Glomerular visceral epithelial cell (primary cell): ENCODE measurements around the gene BCAS3.
"Not testable (repeated sequence)": the region's sequence is repeated elsewhere in the genome, so short reads cannot be mapped to it uniquely, and the experiment has no call there.

Experiments used
- DNase-seq: peaks from one replicate; pipeline ENCODE4 v3.0.0-alpha.2; 2016; ENCODE audit errors: extremely low spot score

Gene BCAS3

GRCh38 chr17:61127960-61128359, 450.3 kb downstream of the BCAS3 start:
- no peak for DNase-seq

DNA sequence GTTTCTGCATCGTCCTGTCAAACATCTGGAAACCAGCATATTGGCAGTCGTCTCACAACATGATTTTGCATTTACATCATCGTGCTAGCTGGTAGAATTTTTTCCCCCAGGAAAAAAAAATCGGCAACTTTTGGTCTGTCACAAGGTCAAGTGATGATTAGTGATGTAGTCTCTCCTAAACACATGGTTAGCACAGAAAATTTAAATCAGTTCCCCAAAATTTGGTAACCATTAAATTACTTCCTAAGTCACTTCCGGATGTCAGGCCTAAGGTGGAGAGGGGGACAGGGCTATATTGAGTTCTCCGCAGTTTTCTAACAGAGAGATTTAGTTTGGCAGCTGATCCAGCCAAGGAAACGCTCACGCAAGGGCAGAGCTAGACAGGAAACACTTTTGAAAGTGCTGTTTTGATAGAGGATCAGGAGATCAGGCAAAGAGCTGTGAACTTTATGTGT, 451.0 kb downstream of the BCAS3 start:
- DNase-seq = no peak

DNA sequence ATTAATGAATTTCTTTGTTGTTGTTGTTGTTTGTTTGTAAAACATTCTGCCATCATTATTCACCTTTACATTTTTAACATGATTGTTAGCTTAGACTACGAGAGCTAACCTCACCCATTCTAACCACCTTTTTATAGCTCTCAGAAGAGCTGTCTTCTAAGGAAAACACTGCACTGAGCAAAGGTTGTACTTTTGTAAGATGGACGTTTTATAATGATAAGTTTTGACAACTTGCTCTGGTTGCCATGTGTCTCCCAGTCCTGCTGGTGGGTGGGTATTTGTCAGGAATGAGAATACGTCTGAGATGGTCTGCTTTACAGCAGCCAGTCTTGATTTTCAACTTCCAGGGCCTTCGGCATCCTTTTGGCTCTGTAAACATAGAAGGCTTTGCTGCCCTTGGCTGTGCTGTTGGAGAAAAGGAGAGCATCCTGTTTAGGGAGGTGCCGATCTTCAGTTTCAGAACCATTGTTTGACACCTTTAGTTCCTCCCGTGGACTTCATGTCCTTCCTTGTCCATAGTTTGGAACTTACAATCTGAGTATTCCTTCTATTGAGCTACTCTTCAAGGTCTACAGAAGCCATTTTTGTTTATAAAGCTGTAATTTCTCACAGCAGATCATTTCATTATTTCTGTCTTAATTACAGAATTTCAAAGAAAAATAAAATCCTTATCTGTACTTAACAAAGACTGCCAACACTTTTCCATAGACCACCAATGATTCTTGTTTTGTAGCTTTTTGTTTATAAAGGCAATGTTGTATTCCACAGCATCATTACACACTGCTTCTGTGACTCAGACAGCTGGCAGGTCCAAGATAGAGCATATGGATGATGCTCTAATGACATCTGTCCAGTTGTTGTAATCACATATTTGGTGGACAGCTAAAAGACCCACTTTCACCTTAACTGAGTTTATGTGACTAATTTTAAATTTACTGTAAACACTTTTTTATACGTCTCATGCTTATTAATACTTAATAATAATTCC, 451.9 kb downstream of the BCAS3 start:
- no peak for DNase-seq

DNA sequence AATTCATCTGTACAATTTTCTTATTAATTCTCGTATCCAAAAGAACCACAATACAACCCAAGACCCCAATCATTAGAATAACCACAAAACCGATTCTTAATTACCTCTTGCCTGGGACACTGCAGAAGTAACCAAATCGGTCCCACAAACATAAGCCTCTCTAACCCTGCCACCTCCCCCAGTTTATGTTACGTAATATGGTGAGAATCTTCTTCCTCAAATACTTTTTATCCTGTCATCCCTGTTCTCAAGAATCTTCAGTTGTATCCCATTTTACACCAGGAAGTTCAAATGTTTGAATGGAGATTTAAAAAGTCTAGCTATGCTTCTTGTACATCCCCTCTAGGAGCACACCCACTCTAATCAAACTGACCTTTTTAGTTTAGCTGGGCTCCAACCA, 452.7 kb downstream of the BCAS3 start:
- DNase-seq = no peak

GRCh38 chr17:61131585-61131984, 453.9 kb downstream of the BCAS3 start:
- DNase-seq = no peak

DNA sequence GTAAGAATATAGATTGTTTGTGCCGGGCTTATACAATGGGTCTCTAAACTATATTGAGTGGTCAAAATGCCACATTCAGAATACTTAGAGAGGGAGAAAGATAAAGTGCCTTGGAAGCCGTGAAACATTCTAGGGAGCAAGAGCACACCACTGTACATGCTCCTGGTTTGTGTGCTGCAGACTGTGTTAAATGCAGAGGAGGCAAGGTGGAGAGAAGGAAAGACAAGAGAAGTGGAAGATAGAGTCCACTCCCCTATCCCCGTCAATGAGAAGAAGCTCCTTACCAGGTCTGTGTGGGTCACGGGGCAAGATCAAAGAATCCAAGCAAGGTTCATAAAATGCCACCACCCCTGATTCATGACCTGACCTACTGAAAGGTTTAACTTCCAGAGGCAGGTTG, 454.9 kb downstream of the BCAS3 start:
- DNase-seq = no peak

- no peak for DNase-seq
Measured at GRCh38 chr17:61133853-61134252, 456.2 kb downstream of the BCAS3 start.

DNA sequence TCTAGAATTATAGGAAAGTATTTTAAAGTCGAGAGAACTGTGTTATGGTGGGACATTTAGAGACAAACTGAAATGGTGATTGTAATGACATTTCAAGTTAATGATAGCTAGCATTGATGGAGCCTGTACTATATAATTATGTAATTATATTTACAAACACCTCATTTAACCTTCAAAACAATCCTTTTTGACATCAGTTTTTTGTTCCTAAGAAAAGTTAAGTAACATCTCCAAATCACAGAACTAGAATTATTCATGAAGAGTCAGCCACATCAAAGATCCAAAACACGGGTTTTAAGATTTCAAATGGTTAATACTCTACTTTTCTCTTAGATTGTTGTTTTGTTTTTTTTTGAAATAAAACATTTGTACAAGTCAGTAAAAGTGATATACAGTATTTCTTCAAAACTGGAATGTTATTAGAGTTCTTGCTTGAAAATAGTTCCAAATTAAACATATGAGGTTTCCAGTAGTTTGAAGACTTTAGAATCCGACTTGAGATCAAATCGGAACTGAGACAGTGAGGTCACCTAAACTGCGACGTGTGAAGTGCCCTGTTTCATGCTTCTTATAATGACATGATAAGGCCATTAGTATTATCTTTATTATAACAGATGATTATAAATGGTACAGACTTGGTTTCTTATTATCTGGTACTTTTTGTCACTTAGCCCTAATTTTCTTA, 457.0 kb downstream of the BCAS3 start:
- no peak for DNase-seq

GRCh38 chr17:61135782-61136181, 458.1 kb downstream of the BCAS3 start:
- DNase-seq = no peak

- DNase-seq = no peak
Measured at GRCh38 chr17:61136296-61136695, 458.6 kb downstream of the BCAS3 start.

GRCh38 chr17:61139219-61139618, 461.6 kb downstream of the BCAS3 start:
- peak; percentile 61 for DNase-seq

DNA sequence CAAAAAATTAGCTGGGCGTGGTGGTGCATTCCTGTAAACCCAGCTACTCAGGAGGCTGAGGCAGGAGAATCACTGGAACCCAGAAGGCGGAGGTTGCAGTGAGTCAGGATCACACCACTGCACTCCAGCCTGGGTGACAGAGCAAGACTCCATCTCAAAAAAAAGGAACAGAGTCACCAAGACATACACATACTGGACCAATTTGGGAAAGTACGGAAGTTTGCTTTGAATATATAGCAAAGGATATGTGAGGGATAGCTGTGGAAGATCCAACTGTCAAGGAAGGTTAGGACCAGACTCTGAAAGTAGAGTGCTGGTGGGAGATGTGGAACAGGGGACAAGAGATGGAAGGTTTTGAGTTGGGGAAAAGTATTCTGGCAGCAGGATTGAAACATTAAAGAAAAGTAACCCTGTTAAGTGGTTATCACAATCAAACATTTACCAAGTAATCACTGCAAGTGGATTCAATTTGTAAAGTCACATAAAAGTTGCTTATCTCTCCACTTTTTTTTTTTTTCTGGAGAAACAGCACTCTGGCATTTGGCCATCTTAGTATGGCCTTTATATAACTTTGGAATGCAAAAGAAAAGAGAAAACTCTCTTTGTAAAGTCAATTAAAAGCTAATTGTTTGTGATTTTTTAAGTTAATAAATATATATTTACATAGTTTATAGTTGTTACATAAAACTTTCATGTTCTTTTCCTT, 462.6 kb downstream of the BCAS3 start:
- DNase-seq = no peak

GRCh38 chr17:61143026-61143425, 465.4 kb downstream of the BCAS3 start:
- no peak for DNase-seq

- no peak for DNase-seq
Measured at GRCh38 chr17:61144137-61144536, 466.5 kb downstream of the BCAS3 start.

DNA sequence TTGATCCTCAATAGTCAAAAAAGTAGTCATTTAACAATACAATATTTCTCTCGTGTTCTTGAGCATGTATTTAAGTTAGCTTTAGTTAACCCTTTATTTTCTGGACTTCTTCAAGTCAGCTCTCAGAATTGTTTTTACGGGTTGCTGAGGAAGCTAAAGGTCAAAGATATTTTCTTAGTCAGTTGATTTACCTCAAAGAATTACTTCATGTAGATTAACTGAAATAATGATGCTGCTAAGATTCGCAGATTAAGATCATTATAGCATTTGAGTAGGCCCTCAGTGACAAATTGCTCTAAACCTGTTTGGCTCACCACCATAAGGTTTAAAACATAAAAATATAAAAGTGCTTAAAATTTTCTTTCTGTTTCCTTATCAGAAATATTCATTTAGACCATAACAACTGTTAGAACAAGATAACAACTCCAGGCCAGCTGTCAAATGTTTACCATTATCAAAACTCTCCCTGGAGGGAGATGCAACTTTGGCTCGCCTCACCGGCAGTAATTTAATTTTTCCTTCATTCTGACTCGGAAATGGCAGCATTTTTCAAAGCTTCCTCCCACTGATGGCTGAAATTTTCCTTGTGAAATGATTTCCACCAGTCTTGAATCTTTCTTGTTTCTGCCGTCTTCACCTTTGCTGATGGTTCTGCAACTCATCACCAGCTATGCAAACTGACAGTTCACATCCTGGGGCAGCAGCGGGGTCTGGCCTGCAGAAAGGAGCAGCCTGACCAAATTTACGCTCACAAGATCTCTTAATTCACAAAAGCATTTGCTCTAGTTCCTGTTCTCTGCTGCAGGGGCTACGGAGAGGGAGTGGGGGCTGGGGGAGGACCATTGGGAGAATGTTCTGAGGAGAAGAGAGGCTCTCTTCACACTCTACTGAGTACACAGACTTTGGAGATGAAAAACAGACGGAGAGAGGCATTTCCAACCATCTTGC, 467.2 kb downstream of the BCAS3 start:
- no peak for DNase-seq

- DNase-seq = not testable (repeated sequence)
Measured at GRCh38 chr17:61146833-61147232, 469.2 kb downstream of the BCAS3 start.

DNA sequence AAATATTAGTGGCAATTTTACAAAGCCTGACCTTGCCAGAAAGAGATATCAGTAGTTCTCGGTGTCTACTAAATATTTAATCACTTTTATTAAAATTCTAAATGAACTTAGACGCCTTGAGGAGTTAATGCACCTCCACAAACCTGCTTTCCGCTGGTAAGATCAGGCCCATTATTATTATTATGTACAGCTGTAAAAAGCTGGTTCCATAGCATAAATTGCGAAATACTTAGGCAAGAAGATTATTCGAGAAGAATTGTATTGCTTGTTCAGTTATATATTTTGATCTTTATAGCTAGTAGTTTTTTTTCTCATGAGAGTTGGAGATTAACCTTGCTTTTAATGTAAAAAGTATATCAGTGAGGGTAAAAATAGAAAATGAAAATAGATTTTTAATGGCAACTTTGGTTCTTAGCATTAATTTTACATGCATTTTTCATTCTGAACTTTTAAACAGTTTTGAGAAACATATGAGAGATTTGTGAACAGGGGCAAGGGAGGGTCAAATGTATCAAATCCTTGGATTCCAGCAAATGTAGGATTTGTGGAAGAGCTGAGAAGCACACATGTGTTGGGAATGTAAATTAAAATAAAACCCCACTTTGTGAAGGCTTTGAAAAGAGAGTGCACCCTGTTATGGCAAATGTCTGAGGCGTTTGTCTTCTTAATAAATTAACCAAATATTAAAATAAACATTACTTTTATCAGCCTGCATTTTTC, 471.6 kb downstream of the BCAS3 start:
- DNase-seq = no peak

GRCh38 chr17:61149862-61150362, 472.3 kb downstream of the BCAS3 start:
- no peak for DNase-seq

GRCh38 chr17:61150686-61151299, 473.1 kb downstream of the BCAS3 start:
- no peak for DNase-seq

DNA sequence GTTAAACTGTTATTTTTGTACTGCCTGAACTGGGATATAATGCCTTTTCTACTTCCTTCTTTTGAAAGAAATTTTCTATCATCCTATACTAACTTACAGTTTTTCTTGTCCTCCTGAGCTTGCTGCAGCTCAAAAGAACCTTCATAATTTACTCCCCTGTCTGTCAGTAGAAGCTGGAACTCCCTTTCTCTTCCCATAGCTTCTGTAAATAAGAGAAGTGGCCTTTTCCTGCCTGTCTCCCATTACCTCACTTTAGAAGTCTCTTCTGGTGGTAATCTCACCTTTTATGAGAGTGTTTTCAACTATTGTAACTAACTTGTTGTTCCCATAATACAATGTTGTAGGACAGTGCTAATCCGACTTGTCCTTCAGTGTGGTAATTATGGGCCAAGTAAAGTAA, 475.2 kb downstream of the BCAS3 start:
- DNase-seq = no peak
